HG02642 (cell line): ENCODE data around the gene CCL14.
"Not testable (repeated sequence)": the region's sequence is repeated elsewhere in the genome, so short reads cannot be mapped to it uniquely, and the experiment has no call there.

Experiments
- ATAC-seq: cut with Tn5 transposase; IDR thresholded peaks from one replicate; pipeline ENCODE4 v1.9.1; 2021; ENCODE audit warnings: mild to moderate bottlenecking; ENCODE audit not compliant: unreplicated experiment, poor library complexity

CCL14 gene

DNA sequence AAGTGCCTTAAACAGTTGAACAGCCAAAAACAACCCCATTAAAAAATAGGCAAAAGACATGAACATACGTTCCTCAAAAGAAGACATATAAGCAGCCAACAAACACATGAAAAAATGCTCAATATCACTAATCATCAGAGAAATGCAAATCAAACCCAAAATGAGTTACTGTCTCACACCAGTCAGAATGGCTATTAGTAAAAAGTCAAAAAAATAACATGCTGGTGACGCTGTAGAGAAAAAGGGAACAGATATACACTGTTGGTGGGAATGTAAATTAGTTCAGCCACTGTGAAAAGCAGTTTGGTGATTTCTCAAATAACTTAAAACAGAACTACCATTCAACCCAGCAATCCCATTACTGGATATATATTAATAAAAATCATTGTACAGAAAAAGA is 8.8 kb upstream of the CCL14 start:
- ATAC-seq, result not testable (repeated sequence)

DNA sequence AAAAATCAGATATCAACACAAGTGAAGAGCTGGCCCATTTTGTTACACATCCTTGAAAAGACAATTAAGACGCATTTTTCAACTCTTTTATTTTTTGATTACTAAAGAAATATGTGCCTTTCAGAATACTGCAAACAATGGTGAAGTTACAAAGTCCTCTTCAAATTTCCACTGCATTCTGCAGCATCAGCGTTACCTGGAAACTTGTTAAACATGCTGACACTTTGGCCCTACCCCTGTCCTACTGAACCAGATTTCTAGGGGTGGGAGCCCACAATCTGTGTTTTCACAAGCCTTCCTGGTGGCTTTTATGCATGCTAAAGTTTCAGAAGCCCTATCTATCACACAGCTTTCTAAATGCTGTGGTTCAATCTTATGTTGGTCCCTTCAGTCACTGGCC is 4.5 kb upstream of the CCL14 start:
- ATAC-seq, result no peak

DNA sequence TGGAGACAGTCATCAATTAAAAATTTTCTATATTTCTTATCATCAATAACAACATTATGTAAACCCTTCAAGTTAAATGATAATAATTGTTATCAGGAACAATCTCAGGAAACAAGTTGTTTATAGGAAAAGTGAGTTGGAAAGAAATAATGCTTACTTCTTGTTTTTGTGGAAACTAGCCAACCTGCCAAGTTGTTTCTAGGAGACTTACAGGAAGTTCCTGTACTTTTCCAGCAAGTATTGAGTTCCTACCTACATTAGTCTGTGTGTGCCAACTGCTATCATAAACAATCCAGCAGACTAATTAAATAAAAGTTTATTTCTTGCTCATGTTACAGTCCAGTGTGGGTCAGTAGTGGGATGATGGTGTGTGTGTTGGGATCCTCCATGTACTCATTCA is 1.6 kb upstream of the CCL14 start:
- no peak for ATAC-seq

DNA sequence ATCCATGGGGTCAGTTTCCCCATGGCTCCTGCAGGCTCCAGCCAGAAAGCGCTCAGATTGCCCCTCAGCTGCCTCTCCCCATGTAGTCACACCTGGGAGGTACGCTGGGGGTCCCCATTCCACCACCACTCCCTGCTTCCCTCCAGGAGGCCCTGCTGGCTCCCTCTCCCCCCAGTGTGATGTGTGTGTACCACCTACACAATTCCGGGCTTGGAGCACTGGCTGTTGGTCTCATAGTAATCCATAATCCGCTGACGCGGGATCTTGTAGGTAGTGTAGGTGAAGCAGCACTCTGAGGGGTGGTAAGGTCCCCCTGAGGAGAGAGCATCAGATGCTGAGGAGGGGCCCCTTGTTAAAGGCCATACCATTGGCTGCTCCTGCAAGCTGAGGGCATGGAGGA is 2.4 kb downstream of the CCL14 start:
- ATAC-seq, result no peak

DNA sequence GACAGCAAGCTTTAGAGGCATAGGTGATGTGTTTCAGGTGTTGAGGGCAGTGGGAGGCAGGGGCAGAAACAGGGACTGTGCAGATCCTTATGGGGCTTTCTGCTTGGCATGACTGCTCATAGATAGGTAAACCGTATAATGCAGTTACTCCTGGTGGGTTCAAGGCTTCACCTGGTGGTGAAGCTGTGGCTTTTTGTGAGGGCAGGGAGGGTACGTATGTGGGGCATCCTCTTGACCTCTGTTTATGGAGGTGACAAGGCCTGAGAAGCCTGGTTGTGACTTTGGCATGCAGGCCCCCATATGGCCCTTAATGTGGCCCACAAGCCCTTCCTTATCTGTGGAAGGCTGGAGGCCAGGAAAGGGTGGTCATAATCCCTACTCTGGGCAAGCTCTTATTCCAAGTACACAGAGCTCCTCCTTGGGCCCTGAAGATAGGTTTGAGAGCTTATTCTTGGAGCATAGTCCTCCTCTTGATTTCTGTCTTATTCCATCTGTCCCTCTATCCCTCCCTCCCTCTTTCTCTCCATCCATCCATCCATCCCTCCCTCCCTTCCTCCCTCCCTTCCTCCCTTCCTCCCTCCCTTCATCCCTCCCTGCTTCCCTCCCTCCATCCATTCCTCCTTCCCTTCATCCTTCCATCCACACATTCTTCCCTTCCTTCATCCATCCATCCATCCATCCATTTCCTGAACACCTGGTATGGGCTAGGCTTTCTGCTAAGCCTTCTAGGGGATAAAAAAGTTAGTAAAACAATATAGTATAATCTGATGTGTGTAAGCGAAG is 3.9 kb downstream of the CCL14 start:
- ATAC-seq, result no peak

DNA sequence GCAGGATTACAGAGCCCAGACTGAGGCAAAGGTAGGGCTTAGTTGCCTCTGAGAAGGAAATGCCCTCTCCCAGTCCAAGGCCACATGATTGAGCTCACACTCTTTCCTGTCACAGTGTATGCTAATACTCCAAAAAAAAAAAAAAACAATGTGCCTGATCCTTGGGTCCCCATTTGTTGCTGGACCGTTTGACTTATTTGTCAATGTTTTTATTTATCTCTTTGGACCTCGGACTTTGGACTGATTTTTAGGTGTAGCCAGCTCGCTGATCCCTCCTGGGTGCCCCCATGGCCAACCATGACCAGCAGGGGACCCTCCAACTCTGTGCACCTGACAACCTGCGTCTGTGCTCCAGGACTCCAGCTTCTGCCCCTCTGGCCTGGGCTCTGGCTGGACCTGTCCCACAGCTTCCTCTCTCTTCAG is 4.6 kb downstream of the CCL14 start:
- ATAC-seq, result no peak

DNA sequence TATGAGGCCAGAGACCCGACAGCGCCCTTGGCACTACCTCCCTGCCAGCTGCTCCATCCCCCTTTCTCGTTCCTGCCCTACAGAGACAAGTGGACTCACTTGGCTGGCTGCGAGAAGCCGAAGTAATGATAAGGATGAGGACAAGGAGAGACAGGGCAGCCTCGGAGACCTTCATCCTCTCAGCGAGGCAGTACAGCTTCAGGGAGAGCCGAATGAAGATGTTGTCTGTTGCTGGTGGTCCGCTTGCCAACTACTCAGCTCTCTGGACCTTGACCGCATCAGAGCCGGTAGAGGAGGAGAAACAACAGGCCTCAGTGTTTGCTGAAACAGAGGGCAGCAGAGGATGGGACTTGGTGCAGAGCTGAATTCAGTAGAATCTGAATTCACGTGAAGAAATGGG is 5.3 kb downstream of the CCL14 start, which contains the start of gene CCL16:
Gene CCL16 (minus strand): TSS at position 252 of the 400 bp plus-strand sequence. CDS start 77 bp downstream, at position 175.
- no peak for ATAC-seq

DNA sequence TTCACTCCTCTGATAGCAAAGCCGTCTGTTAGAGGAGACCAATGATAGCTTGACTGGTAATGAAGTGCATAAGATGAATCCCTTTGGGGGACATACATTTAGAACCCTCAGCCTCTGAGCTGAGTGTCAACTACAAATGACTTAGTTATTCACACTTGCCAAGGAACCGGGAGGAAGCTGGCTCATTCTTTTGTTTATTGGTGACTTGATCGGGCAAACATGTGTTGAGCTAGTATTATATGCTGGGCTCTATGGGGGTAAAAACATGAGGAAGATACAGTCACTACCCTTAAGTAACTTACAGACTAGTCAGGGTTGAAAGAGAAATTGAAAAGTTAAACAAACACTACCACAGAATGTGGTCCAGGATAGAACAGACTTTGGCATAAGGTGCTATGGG is 8.2 kb downstream of the CCL14 start:
- ATAC-seq, result no peak

DNA sequence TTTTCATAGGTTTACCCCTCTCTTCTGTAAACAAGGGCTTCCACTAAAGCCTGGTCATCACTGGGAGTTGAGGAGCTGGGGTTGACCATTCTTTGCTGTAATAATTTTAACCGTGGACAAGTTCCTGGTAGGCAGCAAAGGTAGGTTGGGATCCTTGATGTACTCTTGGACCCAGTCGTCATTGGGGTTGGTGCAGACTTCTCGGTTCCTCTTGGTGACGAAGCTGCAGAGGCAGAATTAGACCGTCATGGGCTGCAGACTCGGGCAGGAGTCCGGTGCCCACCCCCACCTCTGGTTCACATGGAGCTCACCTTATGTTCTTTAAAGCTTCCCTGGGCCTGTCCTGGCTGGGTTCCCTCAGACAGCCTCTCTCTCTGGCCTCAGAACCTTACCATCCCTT is 9.0 kb downstream of the CCL14 start:
- ATAC-seq, result no peak

DNA sequence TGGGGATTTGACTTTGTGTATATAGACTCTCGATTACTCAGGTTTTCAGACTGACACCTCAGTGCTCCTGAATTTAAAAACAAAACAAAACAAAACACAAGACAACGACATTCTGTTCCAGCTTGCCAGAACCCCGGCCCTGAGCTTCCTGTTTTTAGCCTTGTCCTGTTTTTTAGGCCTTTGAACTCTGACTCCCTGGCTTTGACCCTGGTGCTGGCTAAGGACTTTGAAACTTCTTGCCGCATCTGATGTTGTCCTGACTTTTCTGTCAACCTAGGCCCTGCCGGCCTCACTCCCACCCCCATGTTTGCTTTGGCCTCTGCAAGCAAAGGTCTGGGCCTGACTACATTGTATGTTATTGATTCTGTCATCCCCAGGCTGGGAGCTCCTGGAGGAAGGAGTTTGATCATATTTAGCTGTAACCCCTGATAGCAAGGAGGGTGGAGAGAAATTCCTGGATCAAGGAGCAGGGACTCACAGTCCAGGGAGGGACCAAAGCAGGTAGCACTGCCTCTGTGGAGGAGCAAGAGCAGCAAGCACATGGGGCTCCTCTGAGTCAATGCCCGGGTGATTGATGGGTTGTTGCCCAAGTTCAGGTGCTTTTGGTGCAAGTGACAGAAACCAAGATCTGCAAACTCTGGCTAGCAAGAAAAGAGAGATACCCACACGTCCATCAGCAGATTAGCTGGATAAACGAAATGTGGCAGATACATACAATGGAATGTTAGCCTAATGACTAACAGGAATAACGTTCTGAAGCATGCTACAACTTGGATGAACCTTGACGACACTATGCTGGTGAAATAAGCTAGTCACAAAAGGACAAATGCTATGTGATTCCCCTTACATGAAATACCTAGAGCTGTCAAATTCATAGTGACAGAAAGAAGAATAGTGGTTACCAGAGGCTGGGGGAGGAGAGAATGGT is 12.9 kb downstream of the CCL14 start:
- ATAC-seq, result no peak

DNA sequence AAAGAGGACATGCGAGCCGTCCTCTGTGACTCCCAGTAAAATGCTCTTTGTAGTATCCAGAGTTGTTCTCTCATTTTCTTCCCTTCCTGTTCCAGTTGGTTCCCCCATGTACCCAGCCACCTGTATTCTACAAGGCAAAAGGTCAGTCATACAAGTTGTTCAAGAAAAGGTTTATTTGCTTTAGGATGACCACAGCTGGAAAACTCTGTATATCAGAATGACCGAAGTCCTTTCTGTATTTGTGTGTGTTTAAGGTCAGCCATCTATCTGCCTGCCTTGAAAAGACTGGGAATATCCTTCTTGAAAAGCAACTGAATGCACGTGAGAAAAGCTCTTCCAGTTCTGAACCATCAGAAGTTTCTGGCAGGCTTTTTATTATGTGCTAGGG is 13.6 kb downstream of the CCL14 start:
- no peak for ATAC-seq

DNA sequence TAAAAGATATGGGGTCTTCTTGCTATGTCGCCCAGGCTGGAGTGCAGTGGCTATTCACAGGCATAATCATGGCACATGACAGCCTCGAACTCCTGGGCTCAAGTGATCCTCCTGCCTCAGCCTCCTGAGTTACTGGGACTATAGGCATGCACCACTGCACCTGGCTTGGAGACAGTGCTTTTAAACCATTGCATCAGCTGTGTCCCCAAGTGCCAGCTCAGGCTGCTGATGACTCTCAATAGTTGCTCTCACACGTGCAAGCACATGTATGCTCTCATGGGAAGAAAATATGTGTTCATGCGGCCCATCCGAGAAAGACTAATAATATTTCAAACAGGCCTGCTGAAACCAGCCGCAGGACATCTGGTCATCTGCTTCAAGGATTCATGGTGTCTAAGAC is 14.0 kb downstream of the CCL14 start:
- no peak for ATAC-seq

DNA sequence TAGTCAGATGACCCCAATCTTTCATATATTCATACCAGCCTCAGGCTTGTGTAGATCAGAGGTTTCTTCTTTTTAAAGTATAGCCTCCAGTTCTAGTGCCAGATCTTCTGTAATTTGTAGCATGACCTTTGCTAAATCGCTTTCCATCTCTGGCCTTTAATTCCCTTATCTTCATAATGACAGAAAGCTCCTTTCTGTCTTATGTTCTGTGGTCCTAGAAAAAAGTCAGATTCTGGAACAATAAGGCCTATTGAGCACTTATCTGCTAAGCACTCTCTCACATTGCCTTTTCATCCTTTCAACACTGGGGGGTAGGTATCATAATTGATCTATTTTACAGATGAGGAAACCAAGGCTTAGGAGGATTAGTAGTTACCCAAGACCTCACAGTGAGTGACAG is 14.5 kb downstream of the CCL14 start:
- no peak for ATAC-seq

DNA sequence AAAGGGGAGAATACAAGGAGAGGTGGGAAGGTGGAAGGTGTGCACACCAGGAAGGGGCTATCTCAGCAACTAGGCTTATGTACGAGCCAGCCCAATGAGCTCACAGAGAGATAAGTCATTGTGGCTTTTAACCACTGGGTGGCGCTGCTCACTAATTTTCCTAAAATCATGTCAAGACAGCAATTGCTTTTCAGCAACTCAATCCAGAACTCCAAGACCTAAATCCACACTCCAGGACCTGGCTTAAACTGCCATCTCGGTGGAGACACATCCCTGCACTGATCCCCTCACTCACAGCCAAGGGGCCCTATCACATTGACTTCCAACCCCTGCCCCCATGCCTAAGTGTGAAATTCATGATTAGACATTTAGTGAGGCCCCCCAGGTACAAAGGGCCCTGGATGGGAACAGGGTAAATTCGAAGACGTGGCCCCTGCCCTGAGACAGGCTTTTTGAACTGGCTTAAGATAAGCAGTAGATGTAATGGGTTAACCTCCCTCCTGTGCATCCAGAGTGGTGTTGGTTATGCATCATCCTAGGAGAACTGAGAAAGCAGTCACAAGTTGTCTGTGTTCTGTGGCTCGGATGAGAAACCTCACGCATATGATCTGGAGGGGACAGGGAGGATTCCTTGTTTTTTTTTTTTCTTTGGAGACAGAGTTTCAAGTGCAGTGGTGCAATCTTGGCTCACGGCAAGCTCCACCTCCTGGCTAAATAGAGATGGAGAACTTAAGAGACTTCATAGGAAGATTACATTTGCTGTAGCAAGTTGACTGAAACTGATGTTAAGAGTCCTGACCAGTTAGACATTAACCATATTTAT is 16.8 kb downstream of the CCL14 start:
- ATAC-seq, result no peak

DNA sequence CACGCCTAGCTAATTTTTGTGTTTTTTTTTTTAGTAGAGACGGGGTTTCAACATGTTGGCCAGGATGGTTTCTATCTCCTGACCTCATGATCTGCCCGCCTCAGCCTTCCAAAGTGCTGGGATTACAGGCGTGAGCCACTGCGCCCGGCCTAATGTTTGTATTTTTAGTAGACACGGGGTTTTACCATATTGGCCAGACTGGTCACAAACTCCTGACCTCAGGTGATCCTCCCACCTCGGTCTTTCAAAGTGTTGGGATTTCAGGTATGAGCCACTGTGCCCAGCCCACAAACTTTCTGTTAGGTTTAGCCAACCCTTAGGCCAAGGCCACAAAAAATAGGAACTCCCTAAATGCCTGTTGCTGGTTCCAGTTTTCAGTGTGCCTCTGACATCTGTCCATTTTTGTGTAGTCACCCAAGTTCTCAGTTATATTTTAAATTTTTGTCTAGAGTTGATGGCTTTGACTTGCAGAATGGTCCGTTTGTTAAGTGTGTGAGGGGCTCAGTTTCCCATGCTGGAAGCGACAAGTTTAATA is 17.9 kb downstream of the CCL14 start:
- no peak for ATAC-seq

DNA sequence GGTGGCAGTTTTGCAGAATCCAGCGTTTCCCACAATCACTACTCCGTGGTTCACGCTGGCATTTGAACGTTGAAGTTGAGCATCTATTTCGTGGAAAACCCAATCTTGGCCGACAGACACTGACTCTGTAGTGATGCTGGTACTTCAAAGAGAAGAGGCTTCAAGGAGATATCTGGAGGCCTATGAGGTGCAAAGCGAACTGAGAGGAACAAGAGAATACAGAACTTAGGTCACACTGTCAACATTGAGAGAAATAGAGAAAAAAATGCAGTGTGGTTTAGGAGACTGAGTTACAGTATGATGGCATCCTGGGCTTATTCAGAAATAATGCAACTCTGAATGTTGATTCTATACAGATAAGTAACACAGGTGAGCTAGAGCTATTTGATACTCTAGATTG is 21.3 kb downstream of the CCL14 start:
- ATAC-seq, result no peak

DNA sequence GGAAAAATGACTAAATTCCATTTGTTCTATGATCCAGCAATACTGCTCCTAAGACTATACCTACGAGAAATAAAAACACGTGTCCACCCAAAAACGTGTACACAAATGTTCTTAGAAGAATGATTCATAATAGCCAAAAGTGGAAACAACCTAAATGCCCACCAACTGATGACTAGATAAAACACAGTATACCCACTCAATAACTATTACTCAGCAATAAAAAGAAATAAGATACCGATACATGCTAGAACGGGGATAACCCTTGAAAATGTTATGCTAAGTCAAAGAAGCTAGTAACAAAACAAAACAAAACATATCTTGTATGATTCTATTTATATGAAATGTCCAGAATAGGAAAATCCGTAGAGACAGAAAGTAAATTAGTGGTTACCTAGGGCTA is 22.9 kb downstream of the CCL14 start:
- no peak for ATAC-seq

DNA sequence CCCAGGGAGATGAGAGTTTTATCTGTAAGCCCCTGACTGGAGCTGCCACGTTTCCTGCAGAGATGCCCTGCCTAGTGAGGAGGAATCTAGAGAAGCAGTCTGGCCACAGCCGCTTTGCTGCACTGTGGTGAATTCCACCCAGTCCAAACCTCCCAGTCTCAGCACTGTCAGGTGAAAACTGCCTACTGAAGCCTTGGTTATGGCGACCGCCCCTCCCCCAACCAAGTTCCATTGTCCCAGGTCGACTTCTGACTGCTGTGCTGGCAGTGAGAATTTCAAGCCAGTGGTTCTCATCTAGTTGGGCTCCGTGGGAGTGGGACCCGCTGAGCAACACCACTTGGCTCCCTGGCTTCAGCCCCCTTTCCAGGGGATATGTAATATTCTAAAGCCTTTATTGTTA is 32.8 kb downstream of the CCL14 start:
- ATAC-seq, result no peak

DNA sequence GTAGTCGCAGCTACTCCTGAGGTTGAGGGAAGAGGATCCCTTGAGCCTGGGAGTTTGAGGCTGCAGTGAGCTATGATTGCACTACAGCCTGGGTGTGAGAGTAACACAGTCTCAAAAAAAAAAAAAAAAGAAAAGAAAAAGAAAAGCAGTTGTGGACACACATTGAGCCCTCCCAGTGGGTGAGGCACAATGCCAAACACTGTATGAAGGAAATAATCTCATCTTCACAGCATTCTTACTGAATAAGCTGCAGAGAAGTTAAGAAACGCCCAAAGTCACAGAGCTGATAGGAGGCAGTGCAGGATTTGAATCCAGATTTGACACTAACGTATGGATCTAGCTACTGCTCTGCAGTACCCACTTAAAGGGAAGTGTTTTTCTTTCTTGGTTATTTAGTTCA is 37.1 kb downstream of the CCL14 start:
- no peak for ATAC-seq

DNA sequence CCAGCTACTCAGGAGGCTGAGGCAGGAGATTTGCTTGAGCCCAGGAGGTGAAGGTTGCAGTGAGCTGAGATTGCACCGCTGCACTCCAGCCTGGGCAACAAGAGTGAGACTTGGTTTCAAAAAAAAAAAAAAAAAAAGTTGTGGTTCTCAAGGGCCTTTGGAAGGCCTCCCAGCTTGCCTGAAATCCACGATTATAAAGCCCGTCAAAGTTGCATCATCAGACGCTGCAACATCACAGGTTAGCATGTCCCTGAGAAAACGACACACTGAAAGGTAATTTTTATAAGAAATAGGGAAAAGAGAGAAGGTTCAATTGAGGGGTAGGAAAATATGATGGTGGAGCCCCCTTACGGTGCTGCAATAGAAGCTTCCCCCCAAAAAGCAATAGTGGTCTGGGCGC is 38.4 kb downstream of the CCL14 start:
- no peak for ATAC-seq
